Activated CD4-positive, CD25-positive, alpha-beta regulatory T cell (primary cell): ENCODE results near the gene RBM33.

Experiments
- DNase-seq, 4 experiments: peaks; one replicate each; lab custom pipeline; 2025; lab: John Stamatoyannopoulos, UW

The RBM33 gene

GRCh38 chr7:155797262-155798250, 153.1 kb downstream of the RBM33 start:
- DNase-seq, result no peak

GRCh38 chr7:155798673-155799439, 154.4 kb downstream of the RBM33 start:
- DNase-seq, result no peak

- no peak for DNase-seq
Observed at GRCh38 chr7:155799514-155799913, 155.1 kb downstream of the RBM33 start.

GRCh38 chr7:155800301-155800700, 155.8 kb downstream of the RBM33 start:
- DNase-seq, result no peak

DNA sequence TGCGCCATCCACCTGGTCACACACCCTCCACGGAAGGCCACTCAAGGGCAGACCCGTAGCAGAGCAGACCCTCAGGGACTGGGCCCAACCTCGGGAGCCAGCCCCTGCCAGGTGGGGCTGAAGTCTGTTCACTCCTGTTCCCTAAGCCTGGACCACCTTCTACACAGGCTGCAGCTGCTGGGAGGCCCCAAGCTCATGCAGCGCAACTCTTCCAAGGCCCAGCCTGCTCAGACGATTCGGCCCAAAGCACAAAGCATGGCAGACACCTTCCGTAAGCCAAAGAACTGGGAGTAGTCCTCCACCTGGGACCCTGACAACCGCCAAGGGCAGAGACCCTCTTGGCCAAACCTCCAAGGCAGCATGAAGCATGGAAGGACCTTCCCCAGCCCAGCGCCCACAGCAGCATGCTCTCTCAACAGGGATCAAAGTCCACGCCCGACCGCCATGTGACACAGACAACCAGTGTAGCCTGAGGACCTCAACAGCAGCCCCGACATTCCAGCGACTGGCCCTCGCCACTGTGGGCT, 156.3 kb downstream of the RBM33 start:
- DNase-seq, result no peak

DNA sequence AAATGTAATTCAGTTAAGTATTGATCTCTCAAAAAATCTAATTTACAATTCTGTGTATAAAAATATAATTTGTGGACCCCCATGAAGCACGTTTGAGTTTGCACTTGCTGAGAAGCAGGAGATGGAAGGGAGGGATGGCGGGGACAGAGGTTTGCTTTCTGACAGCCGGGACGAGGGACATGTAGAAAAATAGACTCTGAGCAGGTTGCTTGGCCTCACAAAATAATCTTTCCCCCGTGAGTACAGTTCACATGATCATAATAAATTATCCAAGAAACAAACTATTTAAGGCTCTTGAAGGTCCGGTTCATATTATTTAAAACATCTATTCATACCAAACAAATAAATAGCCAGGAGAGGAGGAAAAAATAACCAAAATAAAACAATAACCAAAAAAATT, 157.8 kb downstream of the RBM33 start:
- DNase-seq, result no peak

- no peak for DNase-seq
Observed at GRCh38 chr7:155802906-155803417, 158.5 kb downstream of the RBM33 start.

GRCh38 chr7:155803418-155804376, 159.2 kb downstream of the RBM33 start:
- no peak for DNase-seq

DNA sequence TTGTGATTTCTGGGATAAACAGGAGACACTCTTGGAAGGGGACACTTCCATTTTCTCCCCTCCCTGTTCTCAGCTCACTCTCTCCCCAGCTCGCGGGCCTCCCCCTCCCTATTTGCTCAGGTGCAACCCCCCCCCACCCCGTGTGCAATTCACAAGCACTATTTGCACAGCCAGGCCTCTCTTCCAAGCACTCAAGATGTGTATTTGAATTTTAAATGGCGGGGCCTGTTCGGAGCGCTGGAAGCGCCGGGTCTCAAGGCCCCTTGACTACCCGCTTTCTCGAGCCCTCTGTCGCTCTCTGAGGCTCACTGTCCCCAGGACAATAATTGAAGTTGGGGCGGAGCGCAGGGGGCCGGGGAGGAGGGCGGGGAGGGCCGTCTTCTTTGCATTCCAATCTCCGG, 160.0 kb downstream of the RBM33 start:
- no peak for DNase-seq

- peak in 2 of 4 experiments; percentile 9 to 11 for DNase-seq
Observed at GRCh38 chr7:155804897-155805825, 160.7 kb downstream of the RBM33 start.

- no peak for DNase-seq
Observed at GRCh38 chr7:155805826-155806095, 161.3 kb downstream of the RBM33 start.

- DNase-seq, result no peak
Observed at GRCh38 chr7:155806096-155806871, 161.8 kb downstream of the RBM33 start.

DNA sequence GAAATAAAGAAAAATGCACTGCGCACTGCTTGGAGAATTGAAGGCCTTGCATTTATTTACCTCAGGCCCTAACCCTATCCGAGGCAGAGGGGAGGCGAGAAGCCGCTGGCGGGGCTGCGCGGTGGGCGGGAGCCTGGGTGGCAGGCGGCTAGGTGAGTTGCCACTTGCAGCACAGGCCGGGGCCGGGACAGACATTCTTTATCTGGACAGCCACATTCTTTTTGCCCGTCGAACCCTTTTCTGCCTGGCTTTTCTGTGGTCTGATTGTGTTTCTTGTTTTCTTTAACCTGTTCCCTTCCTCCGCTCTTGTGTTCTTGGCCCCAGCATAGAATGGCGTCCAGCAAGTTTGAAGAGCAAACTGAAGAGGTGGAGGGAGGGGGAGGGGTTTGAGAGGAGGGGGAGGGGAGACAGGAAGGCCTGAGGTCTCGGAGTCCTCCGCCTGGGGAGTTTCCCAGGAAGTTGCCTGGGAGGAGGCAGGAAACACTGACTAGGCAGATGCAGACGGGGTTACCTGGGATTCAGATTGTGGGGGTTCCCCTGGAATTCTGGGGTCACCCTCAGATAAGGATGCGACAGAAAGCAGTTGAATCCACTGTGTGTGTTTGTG, 162.7 kb downstream of the RBM33 start:
- no peak for DNase-seq

DNA sequence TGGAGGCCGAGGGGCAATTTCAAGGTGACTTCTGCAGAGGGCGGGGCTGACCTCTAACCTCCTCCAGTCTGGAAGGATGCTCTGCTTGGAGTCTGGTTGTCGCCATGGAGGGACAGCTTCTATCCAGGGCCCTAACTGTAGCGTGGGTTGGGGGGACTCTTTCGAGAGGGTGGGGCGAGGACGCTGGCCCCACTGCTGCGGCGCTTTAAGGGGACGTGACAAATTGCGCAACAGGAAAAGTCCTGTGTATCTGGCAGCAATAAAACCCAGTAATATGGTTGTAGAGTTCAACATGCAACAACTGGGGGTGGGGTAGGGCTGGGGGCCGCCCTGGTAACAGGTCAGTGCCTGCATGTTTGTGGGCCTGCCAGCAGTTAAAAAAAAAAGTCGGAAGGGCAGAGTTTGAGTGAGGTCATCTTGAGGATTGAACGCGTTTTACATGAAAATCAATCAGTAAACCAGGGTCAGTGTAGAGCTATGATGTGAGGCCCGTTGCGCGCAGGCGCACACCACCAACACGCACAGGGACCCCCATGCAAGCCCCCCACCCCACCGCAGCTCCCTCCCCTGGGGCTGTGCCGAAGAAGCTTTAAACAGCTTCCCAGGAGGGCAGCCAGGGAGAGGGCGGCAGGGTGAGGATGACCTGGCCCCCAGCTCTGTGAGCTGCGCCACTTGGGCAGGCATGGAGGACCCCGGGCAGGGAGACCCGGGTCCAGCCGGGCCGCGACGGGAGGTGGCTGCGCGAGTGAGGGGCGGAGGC, 163.5 kb downstream of the RBM33 start:
- no peak for DNase-seq

DNA sequence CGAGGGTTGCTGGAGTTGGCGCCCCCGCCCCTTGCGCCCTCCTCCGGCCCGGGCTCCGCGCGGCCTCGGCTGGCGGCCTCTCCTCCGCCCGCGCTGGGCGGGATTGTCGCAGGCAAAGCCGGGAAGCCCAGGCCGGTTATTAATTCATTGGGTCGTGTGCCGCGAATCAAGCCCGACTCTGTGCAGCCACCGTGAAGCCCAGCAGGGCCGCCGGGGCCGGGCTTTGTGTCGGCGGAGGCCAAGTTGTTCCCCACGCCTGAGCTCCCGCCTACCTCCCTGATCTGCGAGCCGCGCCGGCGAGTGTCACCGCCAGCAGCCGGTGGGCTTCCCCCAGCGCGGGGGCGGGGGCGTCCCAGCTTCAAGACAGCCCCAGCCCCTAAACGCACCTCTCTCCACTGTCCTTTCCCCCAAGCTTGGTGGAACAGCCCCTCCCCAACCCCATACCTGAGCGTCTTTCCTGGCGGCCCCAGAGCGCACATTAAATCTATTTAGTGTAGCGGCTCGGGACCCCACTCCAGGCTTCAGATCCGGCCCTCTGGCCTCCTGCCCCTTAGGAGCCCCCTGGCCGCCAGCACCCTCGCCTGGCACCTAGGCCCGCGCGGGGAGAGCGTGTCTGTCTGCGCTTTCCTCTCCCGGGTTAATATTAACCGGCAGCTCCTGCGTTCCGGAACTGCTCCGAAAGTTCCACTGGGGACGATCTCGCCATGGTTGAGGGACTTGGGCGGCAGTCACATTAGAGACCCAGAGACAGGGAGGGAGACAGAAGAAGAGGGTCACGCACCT, 164.3 kb downstream of the RBM33 start:
- no peak for DNase-seq

- DNase-seq, result no peak
Observed at GRCh38 chr7:155809332-155809946, 165.0 kb downstream of the RBM33 start.
